WTC11 (cell line): ENCODE measurements around the gene SH3PXD2A. TPM values are rescaled to one million over a fixed set of nuclear protein-coding genes. Genes with fewer than 3 reads are reported as not detected.

Source experiments
- ATAC-seq: fragments of 200-7000 bp; cut with Tn5 transposase; 2 replicates; pipeline ENCODE4 v1.10.0; 2021; ENCODE audit warnings: mild to moderate bottlenecking, moderate library complexity
- CTCF ChIA-PET: fragments of 300-600 bp; sonication (Branson Sonifier 250); formaldehyde crosslinking; loops from one replicate; lab custom pipeline; 2021; ENCODE audit warnings: antibody characterized with exemption; lab: Charles Lee
- POLR2A ChIA-PET: fragments of 350-600 bp; sonication (Branson Sonifier 250); formaldehyde crosslinking; loops from one replicate; lab custom pipeline; 2021; ENCODE audit warnings: antibody characterized with exemption; lab: Charles Lee
- DNase-seq: peaks from one replicate; pipeline ENCODE4 v3.0.0; 2021; ENCODE audit warnings: low spot score
- H3K27ac Mint-ChIP-seq: 2 replicates; pipeline ENCODE4 v1.8.0; 2021; ENCODE audit warnings: mixed read lengths
- H3K27me3 Mint-ChIP-seq: 2 replicates; pipeline ENCODE4 v1.8.0; 2021; ENCODE audit warnings: low read depth, mild to moderate bottlenecking, moderate library complexity, mixed read lengths
- H3K36me3 Mint-ChIP-seq: 2 replicates; pipeline ENCODE4 v1.8.0; 2021; ENCODE audit warnings: mixed read lengths
- H3K4me1 Mint-ChIP-seq: 2 replicates; pipeline ENCODE4 v1.8.0; 2022; ENCODE audit warnings: mixed read lengths
- H3K4me3 Mint-ChIP-seq: 2 replicates; pipeline ENCODE4 v1.8.0; 2021; ENCODE audit warnings: mild to moderate bottlenecking, moderate library complexity, mixed read lengths
- H3K9me3 Mint-ChIP-seq: 2 replicates; pipeline ENCODE4 v1.8.0; 2021; ENCODE audit warnings: mixed read lengths
- AR ChIP-seq: fragments of 250-450 bp; sonication (Bioruptor Pico); IDR thresholded peaks from 2 replicates; pipeline ENCODE4 v1.9.0; 2021; ENCODE audit warnings: mild to moderate bottlenecking
- ATF3 ChIP-seq: sonication (generic); formaldehyde crosslinking; conservative IDR thresholded peaks from 2 replicates; pipeline ENCODE4 v1.8.1; 2022; ENCODE audit warnings: mild to moderate bottlenecking, missing genetic modification reagents
- CBFB ChIP-seq: sonication (generic); formaldehyde crosslinking; IDR thresholded peaks from 2 replicates; pipeline ENCODE4 v1.8.1; 2022; ENCODE audit warnings: mild to moderate bottlenecking, low read depth, missing genetic modification reagents
- CREM ChIP-seq: sonication (generic); formaldehyde crosslinking; IDR thresholded peaks from 2 replicates; pipeline ENCODE4 v1.8.1; 2022; ENCODE audit warnings: mild to moderate bottlenecking, missing genetic modification reagents, moderate library complexity
- CTCF ChIP-seq: fragments of 200-600 bp; IDR thresholded peaks from 2 replicates; pipeline ENCODE4 v1.8.0; 2022; ENCODE audit warnings: antibody characterized with exemption
- E2F4 ChIP-seq: sonication (generic); formaldehyde crosslinking; IDR thresholded peaks from 2 replicates; pipeline ENCODE4 v1.8.1; 2022; ENCODE audit warnings: low read depth, mild to moderate bottlenecking, moderate library complexity, missing genetic modification reagents, borderline replicate concordance
- EMX1 ChIP-seq: fragments of 250-450 bp; sonication (Bioruptor Pico); IDR thresholded peaks from 2 replicates; pipeline ENCODE4 v1.8.0; 2021; ENCODE audit warnings: mild to moderate bottlenecking
- ETV6 ChIP-seq: sonication (generic); formaldehyde crosslinking; IDR thresholded peaks from 2 replicates; pipeline ENCODE4 v1.8.1; 2022; ENCODE audit warnings: mild to moderate bottlenecking, missing genetic modification reagents
- FOXK1 ChIP-seq: sonication (generic); formaldehyde crosslinking; IDR thresholded peaks from 2 replicates; pipeline ENCODE4 v1.8.0; 2022; ENCODE audit warnings: mild to moderate bottlenecking, moderate library complexity, missing genetic modification reagents
- GTF2I ChIP-seq: fragments of 250-450 bp; sonication (Bioruptor Pico); conservative IDR thresholded peaks from 2 replicates; pipeline ENCODE4 v1.4.0; 2021; ENCODE audit warnings: mild to moderate bottlenecking
- JAZF1 ChIP-seq: fragments of 250-450 bp; sonication (Bioruptor Pico); IDR thresholded peaks from 2 replicates; pipeline ENCODE4 v1.9.0; 2021; ENCODE audit warnings: moderate library complexity, mild to moderate bottlenecking, inconsistent platforms
- OVOL2 ChIP-seq: fragments of 250-450 bp; sonication (Bioruptor Pico); IDR thresholded peaks from 2 replicates; pipeline ENCODE4 v1.9.0; 2021; ENCODE audit warnings: mild to moderate bottlenecking, borderline replicate concordance
- USF1 ChIP-seq: sonication (generic); formaldehyde crosslinking; IDR thresholded peaks from 2 replicates; pipeline ENCODE4 v1.8.0; 2022; ENCODE audit warnings: mild to moderate bottlenecking, missing genetic modification reagents
- USF2 ChIP-seq: sonication (generic); formaldehyde crosslinking; IDR thresholded peaks from 2 replicates; pipeline ENCODE4 v1.8.1; 2023; ENCODE audit warnings: mild to moderate bottlenecking, missing genetic modification reagents, moderate library complexity
- ZBTB43 ChIP-seq: sonication (generic); formaldehyde crosslinking; IDR thresholded peaks from 2 replicates; pipeline ENCODE4 v1.8.1; 2023; ENCODE audit warnings: mild to moderate bottlenecking, missing genetic modification reagents
- ZMAT4 ChIP-seq: fragments of 250-450 bp; sonication (Bioruptor Pico); IDR thresholded peaks from 2 replicates; pipeline ENCODE4 v1.9.0; 2021; ENCODE audit warnings: mild to moderate bottlenecking
- ZNF121 ChIP-seq: sonication (generic); formaldehyde crosslinking; IDR thresholded peaks from 2 replicates; pipeline ENCODE4 v1.8.0; 2023; ENCODE audit warnings: missing genetic modification reagents
- ZNF263 ChIP-seq: sonication (generic); formaldehyde crosslinking; IDR thresholded peaks from 2 replicates; pipeline ENCODE4 v1.8.1; 2022; ENCODE audit warnings: low read depth, mild to moderate bottlenecking, moderate library complexity, missing genetic modification reagents
- ZNF416 ChIP-seq: fragments of 250-450 bp; sonication (Bioruptor Pico); IDR thresholded peaks from 2 replicates; pipeline ENCODE4 v1.9.0; 2021; ENCODE audit warnings: mild to moderate bottlenecking, inconsistent platforms
- ZNF512 ChIP-seq: sonication (generic); formaldehyde crosslinking; IDR thresholded peaks from 2 replicates; pipeline ENCODE4 v1.8.1; 2022; ENCODE audit warnings: missing genetic modification reagents, borderline replicate concordance
- total RNA-seq: library from RNA; stranded (reverse); gene quantifications from 3 replicates; pipeline ENCODE4 v1.2.3, GENCODE V29; 2021

SH3PXD2A gene
- total RNA-seq, 1 experiment from 2014 or later = 15.7 TPM

GRCh38 chr10:103724771-103725170 is 130.6 kb downstream of the SH3PXD2A start:
- no peak for ATAC-seq

GRCh38 chr10:103724074-103724473 is 131.3 kb downstream of the SH3PXD2A start:
- no peak for ATAC-seq
- Mint-ChIP-seq H3K9me3 (no peaks in the 10 kb centered on the region), H3K27ac (no peak overlapping the region), H3K27me3 (no peaks in the 10 kb centered on the region), H3K4me3 (no peak overlapping the region), H3K4me1 (peaks cover 3% of the 10 kb centered on the region), H3K36me3 (no peaks in the 10 kb centered on the region)
- POLR2A ChIA-PET = no interaction called here
- no peak for DNase-seq
- CTCF ChIA-PET = interaction anchor here (1.3 kb wide), 1 partner anchor 11 kb away, joined by 4 read pairs; no protein-coding TSS in a partner anchor
- no peak for TF ChIP-seq JAZF1 (CRISPR knock-in tag)
- TF ChIP-seq USF2 (CRISPR knock-in tag) = no peak
- TF ChIP-seq ZNF263 (CRISPR knock-in tag) = no peak
- no peak for TF ChIP-seq AR
- TF ChIP-seq FOXK1 (CRISPR knock-in tag) = no peak
- TF ChIP-seq CBFB = no peak
- TF ChIP-seq CREM (CRISPR knock-in tag) = no peak
- no peak for TF ChIP-seq CTCF
- TF ChIP-seq USF1 (CRISPR knock-in tag) = no peak
- no peak for TF ChIP-seq ZMAT4 (CRISPR knock-in tag)
- no peak for TF ChIP-seq ZNF121

More at GRCh38 chr10:103724771-103725170, 130.6 kb downstream of the SH3PXD2A start:
- ChIA-PET CTCF (interaction anchor here (1.3 kb wide), 1 partner anchor 12 kb away, joined by 4 read pairs; no protein-coding TSS in a partner anchor), POLR2A (no interaction called here)
- no peaks in the 10 kb centered on the region for H3K36me3 Mint-ChIP-seq
- peaks cover 10% of the 10 kb centered on the region for H3K4me1 Mint-ChIP-seq
- H3K9me3 Mint-ChIP-seq = no peaks in the 10 kb centered on the region
- no peak overlapping the region for H3K4me3 Mint-ChIP-seq
- no peak for TF ChIP-seq ZNF416 (CRISPR knock-in tag)
- no peak for TF ChIP-seq E2F4 (CRISPR knock-in tag)
- TF ChIP-seq ATF3 = no peak
- TF ChIP-seq OVOL2 = no peak
- no peak for TF ChIP-seq ETV6 (CRISPR knock-in tag)
- no peak for TF ChIP-seq ZBTB43 (CRISPR knock-in tag)
- TF ChIP-seq CREM (CRISPR knock-in tag) = no peak
- TF ChIP-seq EMX1 (CRISPR knock-in tag) = no peak
- no peak for TF ChIP-seq ZMAT4 (CRISPR knock-in tag)
- TF ChIP-seq ZNF512 (CRISPR knock-in tag) = no peak
- no peak for TF ChIP-seq GTF2I
- no peaks in the 10 kb centered on the region for H3K27me3 Mint-ChIP-seq
- H3K27ac Mint-ChIP-seq = no peak overlapping the region
- DNase-seq = no peak
